GM12892 (cell line): ENCODE data around the gene PSMA7.

Source experiments
- DNase-seq: peaks from one replicate; pipeline ENCODE4 v3.0.0; 2011; ENCODE audit not compliant: insufficient read length
- FAIRE-seq: peaks from 2 replicates; lab custom pipeline; 2011; peaks lifted over from hg19 to GRCh38; lab: Jason Lieb, UNC
- POLR2A ChIP-seq: IDR thresholded peaks from 2 replicates; pipeline ENCODE4 v1.6.1; 2011; ENCODE audit warnings: low read depth, low read length, control low read depth
- POLR2AphosphoS5 ChIP-seq: IDR thresholded peaks from 2 replicates; pipeline ENCODE4 v1.6.1; 2011; ENCODE audit warnings: low read depth, low read length, control low read depth
- TAF1 ChIP-seq: IDR thresholded peaks from 2 replicates; pipeline ENCODE4 v1.6.1; 2011; ENCODE audit warnings: low read depth, mild to moderate bottlenecking, control low read depth, low read length, borderline replicate concordance

The PSMA7 gene

GRCh38 chr20:62129731-62130531, 13.3 kb downstream of the PSMA7 start:
- no peak for FAIRE-seq
- no peak for TF ChIP-seq TAF1
- no peak for DNase-seq

GRCh38 chr20:62128502-62128901, 14.7 kb downstream of the PSMA7 start:
- TF ChIP-seq TAF1 = no peak
- no peak for TF ChIP-seq POLR2A
- no peak for TF ChIP-seq POLR2AphosphoS5
- no peak for FAIRE-seq
- DNase-seq = no peak

- DNase-seq = no peak
- no peak for TF ChIP-seq TAF1
- no peak for TF ChIP-seq POLR2A
- TF ChIP-seq POLR2AphosphoS5 = no peak
- FAIRE-seq = no peak
These were observed 15.4 kb downstream of the PSMA7 start for GRCh38 chr20:62127799-62128198.

GRCh38 chr20:62126141-62126540, 17.1 kb downstream of the PSMA7 start:
- no peak for DNase-seq
- FAIRE-seq = no peak
- no peak for TF ChIP-seq POLR2A
- no peak for TF ChIP-seq POLR2AphosphoS5
- no peak for TF ChIP-seq TAF1

GRCh38 chr20:62123450-62124118, 19.6 kb downstream of the PSMA7 start:
- FAIRE-seq (no peak), DNase-seq (no peak)

GRCh38 chr20:62122654-62123449, 20.3 kb downstream of the PSMA7 start:
- peak; percentile 63 for DNase-seq
- FAIRE-seq = no peak
- TF ChIP-seq TAF1 = no peak

More at GRCh38 chr20:62123450-62124118, 19.6 kb downstream of the PSMA7 start:
- TF ChIP-seq TAF1 (no peak), POLR2A (no peak), POLR2AphosphoS5 (no peak)

- peak; percentile 91 for FAIRE-seq
- no peak for TF ChIP-seq POLR2AphosphoS5
- TF ChIP-seq POLR2A = no peak; the same call in 1 of the 2 replicates
- DNase-seq = peak; percentile 98
These were observed 21.2 kb downstream of the PSMA7 start, which contains the start of gene LSM14B for GRCh38 chr20:62121776-62122653. Gene LSM14B, plus strand, starts transcription at chr20:62122475. Its CDS starts 192 bp downstream, at chr20:62122667.

- DNase-seq = no peak
- no peak for FAIRE-seq
- TF ChIP-seq POLR2AphosphoS5 (no peak), POLR2A (0 out of 2 replicates have a peak, but pooled peaks have one; percentile 42), TAF1 (0 out of 2 replicates have a peak, but pooled peaks have one; percentile 35)
These were observed 22.0 kb downstream of the PSMA7 start for GRCh38 chr20:62120990-62121775.

GRCh38 chr20:62120365-62120762, 22.8 kb downstream of the PSMA7 start:
- DNase-seq = no peak
- TF ChIP-seq POLR2AphosphoS5 = no peak
- no peak for FAIRE-seq

GRCh38 chr20:62119591-62120364, 23.4 kb downstream of the PSMA7 start:
- no peak for TF ChIP-seq TAF1
- TF ChIP-seq POLR2A = no peak
- no peak for TF ChIP-seq POLR2AphosphoS5
- no peak for FAIRE-seq
- no peak for DNase-seq
